Limb (tissue), 2 donors: ENCODE data around the gene TAAR6.
"Not testable (repeated sequence)": the region's sequence is repeated elsewhere in the genome, so short reads cannot be mapped to it uniquely, and the experiment has no call there.

ENCODE experiments used
- DNase-seq, 2 donors: peaks; one replicate each; pipeline ENCODE4 v3.0.0-alpha.2; 2016; ENCODE audit errors: extremely low spot score in 2 of 2

The TAAR6 gene

GRCh38 chr6:132590362-132590761, 20.2 kb downstream of the TAAR6 start:
- DNase-seq: no peak

- DNase-seq: no peak
Observed at GRCh38 chr6:132592855-132593254, 22.7 kb downstream of the TAAR6 start.

GRCh38 chr6:132596201-132596600, 26.1 kb downstream of the TAAR6 start:
- no peak for DNase-seq

GRCh38 chr6:132598473-132598872, 28.4 kb downstream of the TAAR6 start:
- no peak for DNase-seq

- DNase-seq: not testable (repeated sequence)
Observed at GRCh38 chr6:132600900-132601299, 30.8 kb downstream of the TAAR6 start.

GRCh38 chr6:132604635-132605152, 34.6 kb downstream of the TAAR6 start:
- DNase-seq: no peak

- DNase-seq: no peak
Observed at GRCh38 chr6:132607544-132608233, 37.6 kb downstream of the TAAR6 start.

- no peak for DNase-seq
Observed at GRCh38 chr6:132611616-132612015, 41.5 kb downstream of the TAAR6 start.

GRCh38 chr6:132612449-132613108, 42.5 kb downstream of the TAAR6 start:
- no peak for DNase-seq

GRCh38 chr6:132614554-132614953, 44.4 kb downstream of the TAAR6 start:
- DNase-seq: no peak

GRCh38 chr6:132616677-132617076, 46.6 kb downstream of the TAAR6 start:
- DNase-seq: no peak
